Fibroblast of lung (primary cell): ENCODE results near the gene LAX1.

Source experiments
- CTCF ChIP-seq, 2 donors: IDR thresholded peaks in 1 of 2; conservative IDR thresholded peaks in 1 of 2; 1 replicate in 1 of 2; 2 replicates in 1 of 2; pipeline ENCODE4 v1.5.1; 2011 to 2012; ENCODE audit warnings: low read length in 2 of 2, control low read depth in 1 of 2, inconsistent platforms in 1 of 2, low read depth in 1 of 2, mild to moderate bottlenecking in 1 of 2
- EZH2 ChIP-seq: IDR thresholded peaks from 2 replicates; pipeline ENCODE4 v1.5.1; 2012; ENCODE audit warnings: low read length, control low read depth, mild to moderate bottlenecking; ENCODE audit errors: missing control alignments

- TF ChIP-seq CTCF (conservative IDR thresholded peaks at IDR 0.05 in 1 of 2, IDR thresholded peaks at IDR 0.05 in 1 of 2; ENCODE audit: low read depth in 1 of 2, low read length in 2 of 2) = no peak
- no peak for TF ChIP-seq EZH2
Observed at GRCh38 chr1:203756036-203756435, 8.9 kb upstream of the LAX1 start.
